ENCODE results near the gene KLF6. TPM values are rescaled to one million over a fixed set of nuclear protein-coding genes. Genes with fewer than 3 reads are reported as not detected.
A peak's percentile ranks its signal among the peaks of the same experiment; 100 is the strongest.

The KLF6 gene
- total and polyA plus RNA-seq, 2 of the 4 experiments (the other 2 are of a cell fraction): 69.0 to 123 TPM

DNA sequence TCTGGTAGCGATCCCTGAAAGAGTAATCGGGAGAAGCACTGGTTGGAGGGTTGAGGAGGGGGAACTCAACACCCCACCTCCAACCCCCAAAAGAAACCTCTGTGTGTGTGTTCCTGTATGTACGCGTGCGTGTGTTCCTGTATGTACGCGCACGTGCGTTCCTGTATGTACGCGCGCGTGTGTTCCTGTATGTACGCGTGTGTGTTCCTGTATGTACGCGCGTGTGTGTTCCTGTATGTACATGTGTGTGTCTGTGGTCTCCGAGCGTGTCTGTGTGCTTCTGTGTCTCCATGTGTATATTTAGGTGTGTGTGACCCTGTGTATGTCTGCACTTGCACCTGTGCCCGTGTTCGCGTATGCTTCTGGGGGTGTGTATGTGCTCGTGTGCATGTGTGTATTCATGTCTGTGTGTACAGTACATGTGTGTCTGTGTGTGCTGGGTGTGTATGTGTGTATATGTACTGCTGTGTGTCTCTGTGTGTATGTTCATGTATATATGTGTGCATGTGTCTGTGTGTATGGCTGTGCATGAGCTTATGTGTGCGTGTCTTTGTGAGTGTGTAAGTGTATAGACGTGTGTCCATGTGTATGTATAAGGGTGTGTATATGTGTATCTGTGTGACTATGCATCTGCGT, 42.9 kb upstream of the KLF6 start (continued):
- TF ChIP-seq RCOR1 (IDR thresholded peaks at IDR 0.05; ENCODE audit: insufficient replicate concordance, low read length) (no peak), MAZ (IDR thresholded peaks at IDR 0.05; ENCODE audit: borderline replicate concordance, low read depth, low read length) (no peak), FOS (IDR thresholded peaks at IDR 0.05; ENCODE audit: low read depth, low read length) (no peak)

DNA sequence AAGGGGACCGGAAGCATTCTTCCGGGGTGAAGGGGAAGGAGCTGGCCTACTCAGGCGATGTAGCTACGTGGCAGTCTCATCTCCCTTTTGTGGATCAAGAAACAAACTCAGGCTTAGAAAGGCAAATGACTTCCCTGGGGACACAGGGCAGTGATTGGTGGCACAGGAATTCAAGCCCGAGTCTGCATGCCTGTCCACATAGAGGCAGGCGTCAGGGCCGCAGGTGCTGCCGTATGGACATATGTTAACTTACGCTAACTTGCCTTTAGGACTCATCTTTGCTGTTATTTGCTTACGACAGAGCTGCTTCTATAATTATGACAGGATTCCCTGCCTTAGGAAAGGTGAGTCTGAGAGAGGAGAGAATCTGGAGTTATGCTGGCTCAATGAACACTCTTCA, 42.3 kb upstream of the KLF6 start:
- ATAC-seq (ENCODE audit: low read depth): no peak
- Histone ChIP-seq H4K20me1 (ENCODE audit: insufficient read depth, low read length) (no peaks in the 10 kb centered on the region), H3K4ac (ENCODE audit: low read depth, low read length) (peak overlapping the region; percentile 98), H4K91ac (ENCODE audit: insufficient read depth, low read depth, low read length) (peak overlapping the region; percentile 63), H3K4me1 (ENCODE audit: control insufficient read depth, insufficient read depth, low read length) (peaks cover 26% of the 10 kb centered on the region), H3K23ac (ENCODE audit: low read depth, low read length) (0 out of 2 replicates have a peak overlapping the region, but pooled peaks have one; percentile 83), H3K9me1 (ENCODE audit: insufficient read depth, low read length) (peaks cover 29% of the 10 kb centered on the region), H2AK5ac (ENCODE audit: low read depth, low read length) (peak overlapping the region; percentile 96), H3K9me3 (ENCODE audit: control insufficient read depth, insufficient read depth, low read length) (no peaks in the 10 kb centered on the region), H2AFZ (replicated peaks; ENCODE audit: low read length, poor library complexity) (peak overlapping the region; percentile 38), H2BK15ac (ENCODE audit: low read depth, low read length) (peak overlapping the region; percentile 71; the same call in 2 of the 3 replicates), H3K9ac (ENCODE audit: low read depth, low read length) (no peak overlapping the region), H3K14ac (replicated peaks; ENCODE audit: low read depth, low read length) (peak overlapping the region; percentile 28; the same call in 1 of the 2 replicates), H3K4me2 (ENCODE audit: low read depth, low read length) (no peak overlapping the region), H3K36me3 (ENCODE audit: control insufficient read depth, insufficient read depth, low read length) (no peaks in the 10 kb centered on the region), H2BK20ac (ENCODE audit: low read depth, low read length) (peak overlapping the region; percentile 92), H3K79me1 (ENCODE audit: low read depth in 1 of 2, low read length in 2 of 2) (peaks cover 2 to 29% of the 10 kb centered on the region in 2 experiments; a peak in 2 of 4 replicates), H2BK120ac (ENCODE audit: low read depth, low read length) (peak overlapping the region; percentile 98), H4K8ac (ENCODE audit: low read depth in 2 of 2, low read length in 2 of 2) (peak overlapping the region; percentile 41 to 98; a peak in 3 of 4 replicates), H4K5ac (ENCODE audit: low read depth, low read length) (no peak overlapping the region), H3K27ac (ENCODE audit: insufficient read depth, low read length) (0 out of 2 replicates have a peak overlapping the region, but pooled peaks have one; percentile 2), H3K27me3 (ENCODE audit: control insufficient read depth, insufficient read depth, low read length) (no peaks in the 10 kb centered on the region), H2BK5ac (ENCODE audit: low read depth, low read length, poor library complexity, severe bottlenecking) (peak overlapping the region; percentile 27), H3K4me3 (ENCODE audit: insufficient read depth, low read depth, low read length) (no peak overlapping the region), H3K56ac (ENCODE audit: extremely low read depth, insufficient read depth, low read length) (no peak overlapping the region), H3K18ac (ENCODE audit: low read depth, low read length) (no peak overlapping the region; the same call in 1 of the 2 replicates), H2AK9ac (replicated peaks; ENCODE audit: low read depth, low read length, poor library complexity) (peak overlapping the region; percentile 39)
- 100% methylated on average over 3 of the region's 10 CpGs; no CpG with 5 or more reads in 1 of the 2 experiments for WGBS, 2 experiments (ENCODE audit: extremely low coverage in 2 of 2, insufficient read length in 1 of 2)
- TF ChIP-seq RFX5 (IDR thresholded peaks at IDR 0.05; ENCODE audit: low read depth, low read length) (no peak), SMC3 (IDR thresholded peaks at IDR 0.05; ENCODE audit: low read depth, low read length) (no peak), RAD21 (IDR thresholded peaks at IDR 0.05; ENCODE audit: low read length) (no peak), MAFK (IDR thresholded peaks at IDR 0.05; ENCODE audit: low read depth, low read length) (no peak), FOS (IDR thresholded peaks at IDR 0.05; ENCODE audit: low read depth, low read length) (no peak), CEBPB (IDR thresholded peaks at IDR 0.05; ENCODE audit: low read depth, low read length) (no peak), NFE2L2 (IDR thresholded peaks at IDR 0.05; ENCODE audit: low read depth, low read length) (no peak)
- TF ChIP-seq, protein P1, sequence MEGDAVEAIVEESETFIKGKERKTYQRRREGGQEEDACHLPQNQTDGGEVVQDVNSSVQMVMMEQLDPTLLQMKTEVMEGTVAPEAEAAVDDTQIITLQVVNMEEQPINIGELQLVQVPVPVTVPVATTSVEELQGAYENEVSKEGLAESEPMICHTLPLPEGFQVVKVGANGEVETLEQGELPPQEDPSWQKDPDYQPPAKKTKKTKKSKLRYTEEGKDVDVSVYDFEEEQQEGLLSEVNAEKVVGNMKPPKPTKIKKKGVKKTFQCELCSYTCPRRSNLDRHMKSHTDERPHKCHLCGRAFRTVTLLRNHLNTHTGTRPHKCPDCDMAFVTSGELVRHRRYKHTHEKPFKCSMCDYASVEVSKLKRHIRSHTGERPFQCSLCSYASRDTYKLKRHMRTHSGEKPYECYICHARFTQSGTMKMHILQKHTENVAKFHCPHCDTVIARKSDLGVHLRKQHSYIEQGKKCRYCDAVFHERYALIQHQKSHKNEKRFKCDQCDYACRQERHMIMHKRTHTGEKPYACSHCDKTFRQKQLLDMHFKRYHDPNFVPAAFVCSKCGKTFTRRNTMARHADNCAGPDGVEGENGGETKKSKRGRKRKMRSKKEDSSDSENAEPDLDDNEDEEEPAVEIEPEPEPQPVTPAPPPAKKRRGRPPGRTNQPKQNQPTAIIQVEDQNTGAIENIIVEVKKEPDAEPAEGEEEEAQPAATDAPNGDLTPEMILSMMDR (conservative IDR thresholded peaks at IDR 0.05; ENCODE audit: low read depth, low read length): no peak
- TF ChIP-seq, protein P2, sequence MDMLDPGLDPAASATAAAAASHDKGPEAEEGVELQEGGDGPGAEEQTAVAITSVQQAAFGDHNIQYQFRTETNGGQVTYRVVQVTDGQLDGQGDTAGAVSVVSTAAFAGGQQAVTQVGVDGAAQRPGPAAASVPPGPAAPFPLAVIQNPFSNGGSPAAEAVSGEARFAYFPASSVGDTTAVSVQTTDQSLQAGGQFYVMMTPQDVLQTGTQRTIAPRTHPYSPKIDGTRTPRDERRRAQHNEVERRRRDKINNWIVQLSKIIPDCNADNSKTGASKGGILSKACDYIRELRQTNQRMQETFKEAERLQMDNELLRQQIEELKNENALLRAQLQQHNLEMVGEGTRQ (IDR thresholded peaks at IDR 0.05; ENCODE audit: low read depth, low read length): no peak
- DNase-seq: no peak
- POLR2A ChIA-PET (ENCODE audit: unreplicated experiment): interaction anchor here (0.9 kb wide), 1 partner anchor 46 kb away, joined by 4 read pairs; no protein-coding TSS in a partner anchor
- no TSS peak for BruUV-seq (replicated peaks)
- intact Hi-C loops (cut with micrococcal nuclease): no loop called here
- CTCF ChIA-PET: no interaction called here
- dilution Hi-C loops (cut with HindIII; ENCODE audit: low sequenced_read_pairs, unreplicated experiment): no loop called here
- in situ Hi-C loops (cut with MboI; ENCODE audit: low sequenced_read_pairs): no loop called here
